ENCODE measurements around the gene ARL4C.
A peak's percentile ranks its signal among the peaks of the same experiment; 100 is the strongest.

The ARL4C gene

GRCh38 chr2:234497594-234498235 is 834 bp upstream of the ARL4C start:
- DNase-seq = no peak

- no peak for DNase-seq
Observed at GRCh38 chr2:234496055-234496834, 636 bp downstream of the ARL4C start.

- DNase-seq = no peak
Observed at GRCh38 chr2:234495251-234496054, 1.4 kb downstream of the ARL4C start.

DNA sequence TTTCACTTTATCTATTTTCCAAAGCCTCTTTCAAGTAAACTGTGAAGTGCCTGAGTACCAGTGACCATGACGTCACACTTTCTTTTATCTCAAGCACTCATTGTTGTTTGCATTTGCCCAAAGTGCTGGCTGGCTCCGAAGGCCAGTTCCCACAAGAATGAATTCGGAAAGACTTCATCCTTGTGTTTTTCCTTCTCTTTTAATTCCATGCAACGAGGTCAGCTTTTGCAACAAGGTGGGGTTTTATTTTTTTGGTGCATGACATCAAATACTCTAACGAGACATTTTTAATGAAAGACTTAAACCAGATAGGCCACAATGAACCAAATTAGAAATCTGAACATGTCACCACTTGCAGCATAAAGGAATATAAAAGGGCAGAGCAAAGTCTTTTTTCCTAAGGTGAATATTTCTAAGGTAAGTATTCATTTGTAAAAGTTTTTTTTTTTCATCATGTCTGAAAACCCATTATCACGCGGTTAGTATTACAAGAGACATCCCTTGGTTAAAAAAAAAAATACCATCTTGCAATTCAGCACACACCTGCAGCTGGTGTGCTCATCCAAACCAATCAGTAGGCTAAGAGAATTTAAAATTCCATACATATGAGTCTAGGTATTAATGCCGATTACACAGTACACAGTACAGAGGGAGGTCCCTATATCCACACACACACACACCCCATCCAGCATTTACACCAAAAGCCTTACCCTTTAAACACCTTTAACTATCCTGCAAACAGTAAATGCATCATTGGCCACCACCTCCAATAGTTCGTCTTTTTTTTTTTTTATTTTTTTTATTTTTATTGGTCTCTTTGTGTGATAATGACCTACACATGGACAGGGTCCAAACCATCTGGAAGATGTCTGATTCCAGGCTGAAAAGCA is 2.3 kb downstream of the ARL4C start:
- peak; percentile 20 for DNase-seq

DNA sequence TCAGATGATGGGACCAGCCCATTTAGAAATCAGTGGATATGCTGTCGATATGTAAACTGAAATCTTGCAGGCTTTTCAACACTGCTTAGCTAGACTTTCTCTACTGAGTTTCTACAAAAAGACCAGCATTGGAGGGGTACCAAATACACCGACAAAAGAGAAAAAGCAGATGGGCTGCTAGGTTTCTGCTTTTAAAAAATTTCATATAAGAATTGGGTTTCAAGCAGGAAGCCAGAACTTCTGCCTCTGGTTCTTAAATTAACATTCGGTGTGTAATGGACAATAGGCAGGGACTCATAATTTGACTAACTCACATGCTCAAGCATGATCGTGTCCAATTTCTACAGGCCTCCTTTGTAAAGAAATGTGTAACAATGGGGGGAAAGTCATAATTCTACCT is 3.1 kb downstream of the ARL4C start:
- DNase-seq = no peak

DNA sequence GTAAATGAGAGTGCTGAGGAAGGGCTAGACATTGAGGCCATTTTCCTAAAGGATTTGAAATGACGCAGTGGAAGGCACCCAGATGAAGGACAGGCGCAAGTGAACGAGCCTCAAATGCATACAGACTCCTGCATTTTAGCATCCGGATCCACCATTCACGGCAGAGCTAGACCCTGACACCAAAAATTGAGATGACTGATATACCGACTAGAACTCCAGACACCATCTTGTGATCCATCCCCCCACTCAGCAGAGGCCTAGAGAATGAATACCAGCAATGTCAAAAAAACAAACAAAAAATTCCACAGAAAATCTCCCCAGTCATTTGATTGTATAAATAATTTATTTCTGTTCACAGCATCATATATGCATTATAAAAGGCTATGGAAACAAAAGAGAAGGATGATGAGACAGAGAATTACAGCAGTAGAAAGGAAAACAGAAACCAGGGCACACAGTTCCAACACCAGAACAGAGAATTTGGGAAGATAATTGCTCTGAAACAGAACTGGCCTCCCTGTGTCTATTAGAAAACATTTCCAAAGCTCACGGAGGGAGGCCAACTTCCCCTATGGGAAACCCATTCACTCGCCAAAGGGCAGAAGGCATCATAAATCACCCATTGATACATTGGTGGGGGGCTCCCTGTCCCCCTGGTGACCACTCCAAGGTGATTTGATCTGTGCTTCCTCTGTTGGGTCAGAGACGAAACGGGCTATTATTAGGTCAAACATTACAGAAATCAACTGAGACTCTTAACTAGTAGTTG is 4.0 kb downstream of the ARL4C start:
- DNase-seq = no peak

DNA sequence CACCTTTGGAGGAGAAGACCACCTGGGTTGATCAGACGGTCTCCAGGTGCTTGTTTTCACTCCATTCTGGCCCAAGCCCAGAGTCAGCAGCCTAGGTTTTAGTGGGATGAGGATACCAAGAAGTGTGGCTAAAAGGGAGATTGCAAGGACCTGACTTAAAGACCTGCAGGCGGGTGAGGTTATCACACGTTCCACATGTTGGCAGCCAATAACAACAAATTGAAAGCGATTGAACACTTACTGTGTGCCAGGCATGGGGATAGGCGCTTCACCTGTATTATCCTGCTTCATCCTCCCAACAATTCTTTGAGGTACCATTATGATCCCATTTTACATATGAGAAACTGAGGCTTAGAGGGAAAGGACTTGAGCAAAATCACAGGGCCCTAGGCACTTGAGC is 5.0 kb downstream of the ARL4C start:
- DNase-seq = no peak

- DNase-seq = no peak
Observed at GRCh38 chr2:234491281-234491680, 5.6 kb downstream of the ARL4C start.

GRCh38 chr2:234490271-234491091 is 6.4 kb downstream of the ARL4C start:
- DNase-seq = peak; percentile 12

GRCh38 chr2:234488913-234489451 is 7.9 kb downstream of the ARL4C start:
- DNase-seq = no peak

GRCh38 chr2:234488486-234488885 is 8.4 kb downstream of the ARL4C start:
- DNase-seq = no peak

- DNase-seq = no peak
Observed at GRCh38 chr2:234487356-234487755, 9.5 kb downstream of the ARL4C start.

- DNase-seq = no peak
Observed at GRCh38 chr2:234483568-234484251, 13.2 kb downstream of the ARL4C start.

DNA sequence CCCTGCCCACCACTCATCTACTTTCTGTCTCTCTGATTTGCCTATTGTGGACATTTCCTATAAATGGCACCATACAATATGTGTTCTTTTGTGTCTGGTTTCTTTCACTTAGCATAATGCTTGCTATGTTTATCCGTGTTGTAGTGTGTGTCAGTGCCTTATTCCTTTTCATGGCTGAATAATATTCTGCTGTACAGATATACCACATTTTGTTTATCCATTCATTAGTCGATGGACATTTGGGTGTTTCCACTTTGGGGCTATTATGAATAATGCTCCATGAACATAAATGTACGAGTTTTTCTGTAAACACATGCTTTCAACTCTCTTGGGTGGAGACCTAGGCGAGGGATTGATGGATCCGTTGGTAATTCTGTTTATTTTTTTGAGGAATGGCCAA is 15.6 kb downstream of the ARL4C start:
- DNase-seq = no peak

GRCh38 chr2:234480337-234480736 is 16.5 kb downstream of the ARL4C start:
- DNase-seq = no peak

- DNase-seq = no peak
Observed at GRCh38 chr2:234479465-234479864, 17.4 kb downstream of the ARL4C start.

DNA sequence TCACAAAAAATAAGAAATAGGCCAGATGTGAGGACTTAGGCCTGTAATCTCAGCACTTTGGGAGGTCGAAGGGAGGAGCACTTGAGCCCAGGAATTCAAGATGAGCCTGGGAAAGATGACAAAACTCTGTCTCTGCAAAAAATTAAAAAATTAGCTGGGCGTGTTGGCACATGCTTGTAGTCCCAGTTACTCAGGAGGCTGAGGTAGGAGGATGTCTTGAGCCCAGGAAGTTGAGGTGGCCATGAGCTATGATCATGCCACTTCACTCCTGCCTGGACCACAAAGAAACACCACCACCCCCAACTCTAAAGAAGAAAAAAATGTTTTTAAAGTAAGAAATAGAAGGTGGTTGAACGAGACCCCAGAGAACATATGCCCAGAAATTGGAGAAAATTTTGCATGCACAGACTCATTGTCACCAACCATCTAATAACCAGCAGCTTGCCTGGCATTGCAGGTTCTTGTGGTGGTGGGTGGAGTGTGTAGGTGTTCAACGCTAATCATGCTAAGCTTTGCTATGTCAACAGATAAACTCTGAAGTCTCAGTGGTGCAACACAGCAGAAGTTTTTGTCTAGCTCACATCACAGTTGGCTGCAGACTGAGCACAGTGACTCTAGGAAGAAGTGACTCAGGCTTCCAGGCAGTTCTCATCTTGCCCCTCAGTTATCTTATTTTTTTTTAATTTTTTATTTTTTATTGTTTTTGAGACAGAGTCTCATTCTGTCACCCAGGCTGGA is 18.6 kb downstream of the ARL4C start:
- no peak for DNase-seq

GRCh38 chr2:234476766-234477165 is 20.1 kb downstream of the ARL4C start:
- DNase-seq = no peak

GRCh38 chr2:234474654-234475053 is 22.2 kb downstream of the ARL4C start:
- no peak for DNase-seq
